Stimulated activated naive CD4-positive, alpha-beta T cell treated with Interleukin-2 at 50 U/mL for 16 hours (primary cell): Measurements from ENCODE around the gene TRIM63.

Source experiments
- DNase-seq: peaks from one replicate; lab custom pipeline; 2025; lab: John Stamatoyannopoulos, UW

The TRIM63 gene

DNA sequence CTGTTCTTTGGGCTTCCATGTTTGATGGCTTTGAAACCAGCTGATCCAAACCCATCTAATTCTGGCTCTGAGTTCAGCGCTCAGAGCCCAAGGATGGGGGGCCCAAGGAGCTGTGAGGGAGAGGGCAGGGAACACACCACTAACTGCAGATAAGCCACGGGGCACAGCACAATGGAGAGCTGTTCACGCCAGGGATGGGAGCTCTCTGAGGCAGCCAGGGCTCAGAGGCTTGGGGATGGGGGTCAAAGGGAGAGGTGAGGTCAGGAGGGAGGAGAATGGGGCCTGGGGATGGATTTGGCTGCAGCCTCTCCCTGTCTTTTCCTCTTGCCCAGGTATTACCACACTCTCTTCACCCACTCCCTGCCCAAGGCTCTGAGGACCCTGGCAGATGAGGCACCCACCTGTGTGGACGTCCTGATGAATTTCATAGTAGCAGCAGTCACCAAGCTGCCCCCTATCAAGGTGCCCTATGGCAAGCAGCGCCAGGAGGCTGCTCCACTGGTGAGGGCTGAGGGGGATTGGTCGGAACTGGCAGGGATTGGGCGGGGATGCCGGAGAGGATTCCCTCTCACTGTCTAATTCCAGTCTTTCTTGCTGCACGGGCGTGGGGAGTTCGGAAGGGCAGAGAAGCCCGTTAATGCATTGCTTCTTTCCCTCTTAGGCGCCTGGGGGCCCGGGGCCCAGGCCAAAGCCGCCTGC, 32.8 kb downstream of the TRIM63 start:
- no peak for DNase-seq

DNA sequence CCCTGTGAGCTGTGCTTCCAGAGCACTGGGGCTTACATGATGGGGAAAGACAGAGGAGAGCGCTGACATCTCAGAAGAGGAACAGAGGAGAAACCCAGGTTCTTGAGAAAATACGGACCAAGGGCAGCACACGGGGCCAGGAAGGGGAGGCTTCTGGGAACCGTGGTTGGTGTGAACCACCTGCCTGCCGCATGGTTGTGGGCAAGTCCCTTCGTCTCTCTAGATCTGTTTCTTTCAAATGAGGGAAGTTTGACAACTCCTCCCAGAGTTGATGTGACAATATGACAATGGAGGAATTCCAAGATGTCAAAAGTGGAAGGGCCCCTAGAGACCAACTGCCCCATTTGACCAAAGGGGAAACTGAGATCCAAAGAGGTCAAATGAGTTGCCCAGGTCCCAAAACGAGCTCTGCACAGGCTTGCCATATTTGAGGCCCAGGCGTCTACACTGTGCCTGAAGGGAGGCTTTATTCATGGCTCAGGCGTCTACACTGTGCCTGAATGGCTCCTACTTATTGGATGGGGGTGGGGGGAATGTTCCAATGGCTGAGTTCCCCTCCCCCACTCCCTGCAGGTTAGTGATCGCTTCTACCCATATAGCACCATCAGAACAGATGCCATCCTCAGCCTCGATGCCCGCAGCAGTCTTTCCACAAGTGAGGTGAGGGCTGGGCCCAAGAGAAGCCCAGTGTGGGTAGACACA, 34.6 kb downstream of the TRIM63 start:
- DNase-seq = no peak

DNA sequence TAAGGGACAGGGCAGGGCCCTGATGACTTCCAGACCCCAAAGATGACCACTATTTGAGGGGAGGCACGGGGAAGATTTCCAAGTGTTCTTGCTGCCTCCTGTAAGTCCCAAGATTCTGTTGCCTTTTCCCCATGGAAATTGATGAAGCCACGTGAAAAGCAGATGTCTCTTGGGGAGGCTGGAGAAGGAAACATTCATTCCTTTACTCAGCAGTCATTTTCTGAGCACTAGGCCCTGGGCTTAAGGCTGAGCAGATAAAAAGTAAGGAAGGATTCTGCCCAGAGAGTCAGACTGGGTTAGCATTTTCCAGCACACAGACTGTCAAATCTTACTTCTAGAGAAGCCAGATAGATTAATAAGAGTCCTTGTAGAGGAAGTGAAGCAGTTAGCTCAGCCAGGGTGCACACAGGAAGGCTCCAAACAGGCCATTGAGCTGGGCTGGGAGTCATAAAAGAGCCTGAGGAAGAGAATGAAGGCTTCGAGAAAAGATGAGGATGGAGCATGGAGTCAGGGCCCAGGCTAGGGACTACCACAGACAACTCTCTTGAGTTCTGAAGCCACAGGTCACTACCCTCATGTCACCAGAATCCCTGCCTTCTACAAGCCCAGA, 35.7 kb downstream of the TRIM63 start:
- no peak for DNase-seq

DNA sequence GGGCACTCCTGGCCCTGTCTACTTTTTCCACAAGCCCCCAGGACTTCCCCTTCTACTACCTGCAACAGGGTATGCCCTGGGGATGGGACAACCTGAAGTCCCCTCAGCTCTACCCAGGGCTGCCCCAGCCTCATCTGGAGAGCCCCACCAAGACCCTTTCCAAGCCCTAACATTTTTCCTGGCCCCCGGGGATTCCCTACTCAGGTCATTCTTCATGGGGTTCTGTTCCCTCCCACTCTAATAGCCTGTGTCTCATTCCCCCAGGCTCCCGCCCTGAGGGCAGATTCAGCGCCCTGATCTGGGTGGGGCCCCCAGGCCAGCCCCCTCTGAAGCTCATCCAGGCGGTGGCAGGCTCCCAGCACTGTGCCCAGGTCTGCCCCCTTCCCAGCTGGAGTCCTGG, 36.2 kb downstream of the TRIM63 start:
- DNase-seq = no peak

DNA sequence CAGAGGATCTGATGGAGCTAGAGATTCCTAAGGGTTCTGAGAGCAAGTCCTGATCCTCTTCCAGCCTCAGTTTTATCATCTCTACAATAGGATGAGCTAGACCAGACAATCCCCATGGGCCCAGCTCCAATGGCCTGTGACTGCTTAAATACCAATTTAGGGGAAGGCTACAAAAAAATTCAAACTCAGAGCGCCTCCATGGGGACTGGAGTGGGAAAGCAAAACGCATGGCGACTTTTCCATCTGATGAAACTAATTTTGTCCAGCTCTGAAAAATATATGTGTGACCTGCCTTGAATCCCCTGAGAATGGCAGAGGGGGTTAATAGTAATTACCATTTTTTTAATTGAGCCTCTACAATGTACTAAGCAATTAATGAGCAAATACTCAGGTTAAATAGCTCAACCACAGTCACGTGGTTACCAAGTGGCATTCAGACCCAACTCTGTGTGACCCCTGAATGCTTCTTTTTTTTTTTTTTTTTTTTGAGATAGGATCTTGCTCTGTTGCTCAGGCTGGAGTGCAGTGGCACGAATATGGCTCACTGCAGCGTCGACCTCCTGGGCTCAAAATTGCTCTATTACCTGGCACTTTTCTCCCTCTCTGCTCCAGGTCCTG, 37.5 kb downstream of the TRIM63 start:
- no peak for DNase-seq

DNA sequence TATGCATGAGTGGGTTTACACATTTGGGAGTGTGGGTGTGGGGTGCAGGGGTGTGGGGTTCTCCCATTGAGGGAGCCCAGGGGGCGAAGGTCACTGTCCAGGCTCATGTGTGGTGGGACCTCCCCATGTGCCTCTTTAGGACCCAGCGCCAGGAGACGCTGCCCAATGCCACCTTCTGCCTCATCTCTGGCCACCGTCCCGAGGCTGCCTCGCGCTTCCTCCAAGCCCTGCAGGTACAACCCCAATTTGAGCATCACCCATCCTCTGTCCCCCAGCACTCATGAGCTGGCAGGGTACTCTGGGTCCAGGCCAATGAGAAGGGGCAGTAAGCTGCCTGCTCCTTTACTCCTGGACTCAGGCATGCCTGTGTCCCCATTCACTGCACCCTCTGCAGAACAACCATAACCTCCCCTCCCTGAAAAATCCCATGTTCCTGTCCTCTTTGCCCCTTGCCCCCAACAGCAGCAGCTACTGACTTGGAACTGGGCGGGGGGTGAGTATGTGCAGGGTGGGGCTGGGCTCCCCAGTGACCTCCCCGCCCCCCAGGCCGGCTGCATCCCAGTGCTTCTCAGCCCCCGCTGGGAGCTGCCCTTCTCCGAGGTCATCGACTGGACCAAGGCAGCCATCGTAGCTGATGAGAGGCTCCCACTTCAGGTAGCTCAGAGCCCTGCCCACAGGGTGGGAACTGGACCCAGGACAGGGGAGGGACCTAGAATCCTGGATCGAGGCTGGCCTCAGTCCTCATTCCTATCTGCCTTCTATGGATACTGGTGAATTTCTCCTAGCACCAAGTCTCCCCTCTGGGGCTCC, 38.2 kb downstream of the TRIM63 start:
- DNase-seq = no peak

DNA sequence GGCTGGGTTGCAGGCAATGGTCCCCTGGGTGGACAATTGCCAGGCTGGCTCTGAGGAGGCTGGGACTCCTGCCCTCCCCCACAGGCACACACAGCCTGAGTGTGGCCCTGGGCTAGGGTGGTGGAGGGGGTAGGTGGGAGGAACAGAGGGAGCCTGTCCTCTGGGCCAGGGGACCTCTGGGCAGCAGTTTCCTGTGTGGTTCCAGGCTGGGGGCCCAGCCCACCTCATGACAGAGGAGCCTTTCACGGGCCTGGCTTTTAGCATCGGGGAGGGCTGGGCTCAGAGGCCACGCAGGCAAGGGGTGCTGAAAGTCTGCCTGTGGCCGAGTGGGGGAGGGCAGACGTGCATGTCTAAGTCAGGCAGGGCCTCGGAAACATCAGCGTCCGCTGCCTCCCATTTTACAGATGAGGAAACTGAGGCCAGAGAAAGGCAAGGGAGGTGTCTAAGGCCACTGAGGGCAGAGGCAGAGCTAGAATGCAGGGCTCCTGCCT, 38.9 kb downstream of the TRIM63 start:
- no peak for DNase-seq

DNA sequence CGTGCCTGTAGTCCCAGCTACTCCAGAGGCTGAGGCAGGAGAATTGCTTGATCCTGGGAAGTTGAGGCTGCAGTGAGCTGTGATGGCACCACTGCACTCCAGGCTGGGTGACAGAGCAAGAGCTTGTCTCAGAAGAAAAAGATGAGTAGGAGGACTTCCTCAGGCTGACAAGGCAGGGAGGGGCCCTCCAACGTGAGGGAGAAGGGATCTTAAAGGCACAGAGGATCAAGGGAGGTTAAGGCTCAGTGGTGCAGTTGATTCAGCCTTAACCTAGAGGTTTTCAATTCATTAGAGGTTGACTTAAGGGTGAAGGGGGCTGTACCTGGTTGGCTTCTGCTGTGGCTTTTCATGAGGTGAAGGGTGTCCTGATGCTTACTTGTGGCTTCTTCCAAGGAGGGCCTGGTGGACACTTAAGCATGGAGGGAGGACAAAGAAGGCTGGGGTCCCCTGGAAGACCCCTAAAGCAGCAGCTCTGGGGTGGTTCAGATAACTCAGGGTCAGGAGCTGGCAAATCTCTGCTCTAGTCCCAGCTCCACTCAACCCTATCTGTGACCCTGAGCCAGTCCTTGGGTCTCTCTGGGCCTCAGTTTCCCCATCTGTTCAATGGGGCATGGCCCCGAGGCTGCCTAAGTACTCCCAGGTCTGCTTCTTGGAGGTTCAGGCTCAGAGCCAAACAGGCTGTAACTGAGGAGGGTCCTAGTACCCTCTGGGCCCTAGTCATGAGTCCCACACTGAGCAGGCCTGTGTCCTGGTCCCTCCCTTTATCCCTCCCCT, 39.5 kb downstream of the TRIM63 start:
- no peak for DNase-seq

DNA sequence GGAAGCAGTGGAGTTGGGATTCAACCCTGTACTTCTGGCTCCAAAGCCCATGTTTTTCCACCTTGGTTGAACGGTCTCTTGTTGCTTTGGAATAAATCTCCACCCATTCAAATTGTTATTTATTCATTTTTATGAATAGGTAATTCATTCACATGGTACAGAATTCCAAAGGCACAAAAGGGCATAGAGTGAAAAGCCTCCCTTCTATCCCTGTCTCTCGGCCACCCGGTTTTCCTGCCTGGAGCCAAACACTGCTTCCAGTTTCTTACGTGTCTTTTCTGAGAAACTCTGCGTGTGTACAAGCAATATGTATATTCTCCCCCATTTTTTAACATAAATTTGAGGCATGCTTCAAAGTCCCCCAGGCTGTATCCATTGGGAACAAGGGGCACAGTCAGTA, 41.9 kb downstream of the TRIM63 start:
- DNase-seq = no peak

DNA sequence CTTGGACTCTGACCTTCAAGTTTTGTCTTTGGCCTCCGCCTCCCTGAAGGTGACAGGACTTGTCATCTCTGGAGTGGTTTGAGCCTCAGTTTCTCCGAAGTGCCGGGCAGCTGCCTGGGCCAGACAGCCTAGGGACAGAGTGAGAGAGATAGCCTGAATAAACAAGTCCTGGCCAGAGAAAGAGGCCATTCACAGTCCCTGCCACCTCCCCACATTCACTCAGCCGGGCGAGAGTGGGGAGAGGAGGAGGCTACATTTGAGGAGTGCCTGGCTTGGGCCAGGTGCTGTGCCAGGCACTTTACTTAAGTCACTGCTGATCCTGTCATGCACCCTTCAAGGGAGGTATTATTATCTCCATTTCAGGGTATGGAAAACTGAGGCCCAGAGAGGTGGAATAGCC, 42.4 kb downstream of the TRIM63 start:
- no peak for DNase-seq

DNA sequence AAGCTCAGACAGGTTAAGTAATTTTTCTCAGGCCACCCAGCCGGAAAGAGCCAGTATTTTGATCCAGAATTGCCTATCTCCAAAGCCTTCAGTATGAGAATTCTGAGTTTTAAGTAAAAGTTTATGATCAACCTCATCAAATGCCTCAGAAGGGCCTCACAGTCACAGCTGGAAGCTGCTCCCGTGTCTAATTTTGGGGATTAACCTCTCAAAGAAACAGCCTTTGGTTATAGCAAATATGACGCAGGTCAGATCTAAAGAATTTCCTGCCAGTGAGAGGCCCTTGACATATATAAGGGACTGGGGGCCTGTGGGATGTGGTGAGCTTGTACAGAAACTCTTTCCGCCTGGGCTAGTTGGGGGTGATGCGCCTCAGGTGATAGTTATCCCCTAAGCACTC, 43.6 kb downstream of the TRIM63 start:
- no peak for DNase-seq

DNA sequence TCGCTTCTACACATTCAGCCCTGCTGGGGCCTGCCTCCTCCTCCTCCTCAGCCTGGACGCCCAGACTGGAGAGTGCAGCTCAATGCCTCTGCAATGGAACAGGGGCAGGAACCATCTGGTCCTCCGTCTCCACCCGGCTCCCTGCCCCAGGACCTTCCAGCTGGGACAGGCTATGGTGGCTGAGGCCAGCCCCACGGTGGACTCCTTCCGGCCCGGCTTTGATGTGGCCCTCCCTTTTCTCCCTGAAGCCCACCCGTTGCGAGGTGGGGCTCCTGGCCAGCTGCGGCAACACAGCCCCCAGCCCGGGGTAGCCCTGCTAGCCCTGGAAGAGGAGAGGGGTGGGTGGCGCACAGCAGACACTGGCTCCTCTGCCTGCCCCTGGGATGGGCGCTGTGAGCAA, 44.4 kb downstream of the TRIM63 start:
- no peak for DNase-seq

DNA sequence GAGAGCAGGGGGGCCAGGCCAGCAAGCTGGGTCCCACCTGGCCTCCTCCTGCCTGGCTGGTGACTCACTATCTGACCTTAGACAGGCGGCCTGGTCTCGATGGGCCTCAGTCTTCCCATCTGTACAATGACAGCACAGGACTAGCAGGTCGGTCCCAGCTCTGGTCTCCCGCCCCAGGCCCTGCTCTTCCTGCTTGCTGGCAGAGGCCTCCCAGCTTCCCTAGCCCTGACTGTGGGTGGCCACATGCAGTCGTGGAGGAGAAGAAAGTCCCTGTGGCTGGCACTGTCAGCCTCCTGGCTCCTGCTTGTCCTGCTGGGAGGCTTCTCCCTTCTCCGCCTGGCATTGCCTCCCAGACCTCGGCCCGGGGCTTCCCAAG, 45.0 kb downstream of the TRIM63 start:
- no peak for DNase-seq

DNA sequence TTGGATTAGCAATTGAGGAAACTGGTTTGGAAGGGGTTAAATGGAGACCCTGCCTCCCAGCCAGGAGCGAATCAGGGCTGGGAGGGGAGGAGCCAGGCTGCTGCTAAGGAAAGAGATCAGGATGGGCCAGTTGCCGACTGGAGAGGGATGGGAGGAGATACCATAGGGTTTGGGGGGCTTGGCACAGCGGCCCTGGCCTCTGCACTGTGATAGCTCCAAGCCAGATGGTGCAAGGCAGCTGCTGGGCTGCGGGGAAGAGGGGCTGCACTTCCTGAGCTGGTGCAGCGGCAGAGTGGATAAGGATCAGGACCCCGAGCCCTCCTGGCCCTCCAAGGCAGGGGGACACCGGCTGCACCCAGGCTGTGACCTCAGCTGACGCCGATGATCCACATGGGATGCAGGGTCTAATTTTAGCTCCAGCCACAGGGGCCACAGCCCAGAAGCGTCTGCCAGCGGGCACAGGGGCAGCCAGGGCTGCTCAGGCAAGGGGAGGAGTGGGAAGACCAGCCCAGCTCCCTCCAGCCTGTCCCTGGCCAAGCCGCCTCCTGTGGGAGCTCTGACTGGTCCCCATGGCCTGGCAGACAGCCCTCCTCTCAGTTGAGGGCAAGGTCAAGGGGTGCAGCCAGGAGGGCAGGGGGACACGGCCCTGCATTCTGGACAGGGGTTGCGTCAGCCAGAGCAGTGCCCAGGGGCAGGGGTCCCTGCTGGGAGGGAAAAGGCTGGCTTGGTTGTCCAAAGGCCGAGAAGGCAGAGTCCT, 45.6 kb downstream of the TRIM63 start, which contains the start of gene EXTL1:
Gene EXTL1 (plus strand): TSS at position 129 of the 757 bp plus-strand sequence. CDS start 872 bp downstream, outside the sequence.
- DNase-seq = no peak

DNA sequence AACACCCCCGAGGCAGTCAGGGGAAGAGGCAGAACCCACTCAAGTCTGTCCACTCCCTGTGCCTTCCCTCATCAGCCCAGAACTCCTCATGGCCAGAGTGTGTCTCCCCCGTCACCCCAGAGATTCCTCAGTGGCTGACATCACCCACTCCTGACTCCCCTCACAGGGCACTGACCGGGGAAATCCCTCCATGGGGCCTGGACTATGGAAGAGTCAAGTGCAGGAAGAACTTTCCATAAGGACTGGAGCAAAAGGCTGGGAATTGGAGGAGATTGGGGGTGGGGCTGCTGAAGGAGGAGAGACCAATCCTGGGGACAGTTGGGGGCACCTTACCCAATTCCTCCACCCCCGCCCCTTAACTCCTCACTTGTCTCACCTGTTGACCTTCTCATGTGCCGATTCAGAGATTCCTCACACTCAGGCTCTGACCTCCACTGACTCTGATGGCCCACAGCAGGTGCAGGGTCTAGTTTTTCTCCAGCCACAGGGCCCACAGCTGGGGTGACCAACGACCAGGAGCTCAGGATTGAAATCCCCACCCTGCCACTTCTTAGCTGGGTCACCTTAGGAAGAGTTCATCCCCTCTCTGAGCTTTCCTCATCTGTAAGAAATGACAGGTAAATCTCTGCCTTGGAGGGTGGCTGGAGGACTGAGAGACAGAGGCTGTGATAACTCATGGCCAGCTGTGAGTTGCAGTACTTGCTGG, 46.3 kb downstream of the TRIM63 start:
- DNase-seq = no peak

DNA sequence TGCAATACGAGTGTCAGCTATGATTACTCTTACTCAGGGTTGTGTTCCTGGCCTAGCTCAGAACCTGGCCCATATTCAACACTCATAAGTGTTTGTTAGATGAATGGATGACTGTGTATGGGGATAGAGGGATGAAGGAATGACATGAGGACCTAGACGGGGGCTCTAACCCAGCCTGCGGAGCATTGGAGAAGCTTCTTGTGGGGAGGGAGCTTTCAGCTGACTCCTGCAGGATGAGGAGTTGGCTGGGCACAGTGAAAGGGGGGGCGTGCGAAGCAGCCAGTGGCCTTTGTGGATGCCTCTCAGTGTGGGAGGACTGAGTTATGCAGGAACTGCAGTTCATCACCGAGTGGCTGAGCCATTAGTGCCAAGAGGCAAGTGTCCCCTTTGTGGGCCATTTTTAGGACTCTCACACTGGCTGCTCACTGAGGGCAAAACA, 47.1 kb downstream of the TRIM63 start:
- no peak for DNase-seq

DNA sequence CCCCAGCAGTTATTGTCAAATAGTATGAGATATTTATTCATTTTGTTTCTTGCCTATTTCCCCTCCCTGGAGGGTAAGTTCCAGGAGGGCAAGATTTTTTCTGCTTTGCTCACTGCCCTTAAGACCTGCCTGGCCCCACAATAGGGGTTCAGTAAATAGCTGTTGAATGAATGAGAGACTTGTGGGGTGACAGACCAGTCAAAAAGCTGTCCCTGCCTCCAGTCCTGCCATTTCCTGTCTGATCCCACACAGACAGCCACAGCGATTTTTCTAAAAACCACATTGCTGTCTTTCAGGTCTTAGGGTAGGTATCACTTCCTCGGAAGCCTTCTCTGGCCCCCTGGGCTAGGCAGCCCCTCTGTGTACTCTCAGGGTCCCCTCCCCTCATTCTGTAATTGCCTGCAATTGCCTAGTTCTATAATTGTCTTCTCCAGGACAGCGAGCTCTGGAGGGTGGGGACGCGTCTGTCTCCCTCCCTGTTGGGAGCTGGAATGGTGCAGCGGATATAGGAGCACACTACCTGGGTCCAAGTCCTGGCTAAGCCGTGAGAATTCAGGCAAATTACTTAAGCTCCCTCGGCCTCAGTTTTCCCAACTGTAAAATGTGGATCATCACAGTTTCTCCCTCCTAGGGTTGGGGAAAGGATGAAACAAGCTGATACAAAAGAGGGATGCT, 47.7 kb downstream of the TRIM63 start:
- no peak for DNase-seq

DNA sequence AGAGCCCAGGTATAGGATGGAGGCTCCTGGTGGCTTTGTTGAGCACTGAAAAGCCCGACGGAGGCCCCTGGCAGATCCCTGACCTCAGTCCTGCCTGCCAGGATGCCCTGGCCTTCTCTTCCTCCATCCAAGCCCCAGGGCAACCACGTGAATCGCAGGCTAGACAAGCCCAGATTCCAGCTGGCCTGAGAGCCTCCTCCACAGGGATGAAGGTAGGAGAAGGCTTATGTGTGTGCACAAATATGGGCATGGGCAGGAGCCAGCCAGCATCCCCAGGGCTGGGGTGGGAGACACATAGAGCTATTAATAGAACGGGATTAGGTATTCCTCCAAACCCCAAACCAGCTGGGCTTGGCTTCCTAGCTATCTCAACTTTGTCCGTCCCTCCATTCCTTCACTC, 49.8 kb downstream of the TRIM63 start:
- DNase-seq = no peak

DNA sequence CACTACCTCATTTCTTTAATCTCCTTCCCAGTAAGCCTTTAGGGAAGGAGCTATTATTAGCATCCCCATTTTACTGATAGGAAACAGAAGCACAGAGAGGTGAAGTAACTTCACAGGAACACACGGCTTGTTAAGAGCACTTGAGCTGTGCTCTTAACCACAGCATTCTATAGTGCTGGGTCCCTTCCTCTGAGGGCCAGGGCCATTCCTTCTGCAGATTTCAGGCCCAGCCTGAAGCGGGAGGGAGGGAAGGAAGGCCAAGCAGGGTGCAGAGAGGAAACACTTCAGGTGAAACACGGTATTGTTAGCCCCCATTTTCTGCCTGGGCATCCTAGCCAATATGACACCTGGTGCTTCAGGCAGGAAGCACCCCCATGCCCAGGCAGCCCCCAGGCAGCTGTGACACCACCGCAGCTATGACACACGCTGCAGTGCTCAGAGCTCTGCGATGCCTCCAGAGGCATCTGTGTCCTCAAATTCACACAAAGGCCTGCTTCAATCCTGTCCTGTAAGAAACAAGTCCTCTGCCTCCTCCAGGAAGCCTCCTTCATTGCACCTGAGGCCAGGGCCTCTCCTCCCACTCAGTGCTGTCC, 50.4 kb downstream of the TRIM63 start:
- DNase-seq = no peak
